A549 treated with RU486 at 1 μM for 4 hours (cell line): ENCODE results near the gene ITGAX. TPM values are rescaled to one million over a fixed set of nuclear protein-coding genes. Genes with fewer than 3 reads are reported as not detected.

Source experiments
- total RNA-seq: library from RNA; stranded (reverse); fragments of 200-300 nt; extraction: Qiagen RNA extraction; gene quantifications from 5 replicates; pipeline ENCODE4 v1.2.3, GENCODE V29; 2022; ENCODE audit warnings: low read depth

ITGAX gene
- 1.1 to 1.6 TPM (median 1.2 TPM) in 5 replicates for total RNA-seq

GRCh38 chr16:31354394-31355291 is at the start of gene ITGAX:
ITGAX (plus strand) TSS chr16:31355176; CDS start chr16:31355255, 79 bp downstream.

GRCh38 chr16:31393056-31393455 is 38.1 kb downstream of the ITGAX start, which contains the start of gene ITGAD:
ITGAD (plus strand) TSS chr16:31393335; CDS start chr16:31393361, 26 bp downstream.

DNA sequence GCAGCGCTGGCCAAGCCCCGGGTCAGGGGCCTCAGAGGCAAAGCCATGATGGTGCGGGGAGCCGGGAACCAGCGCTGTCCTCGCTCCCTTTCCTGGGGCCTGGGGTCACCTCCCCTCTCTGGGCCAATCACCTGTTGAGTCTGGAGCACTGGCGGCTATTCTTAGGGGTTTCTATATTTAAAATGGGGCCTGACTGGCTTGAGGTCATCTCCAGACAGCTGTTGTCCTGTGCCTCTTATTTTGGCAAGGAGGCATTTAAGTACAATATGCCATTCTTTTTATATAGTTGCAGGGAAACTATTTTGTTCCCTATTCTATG is 73.3 kb downstream of the ITGAX start, which contains the start of gene COX6A2:
TSS of gene COX6A2 (minus strand) at position 82 of the 319 bp plus-strand sequence. CDS start at position 47, 35 bp downstream.

Other genes starting within 250 kb of the ITGAX start
- gene BCKDK, start 246.8 kb upstream of the ITGAX start, total RNA-seq = 34.4 to 51.3 TPM (median 45.9 TPM) in 5 replicates
- gene KAT8, start 237.5 kb upstream of the ITGAX start, total RNA-seq = 33.3 to 40.2 TPM (median 36.9 TPM) in 5 replicates
- 0.26 to 0.91 TPM (median 0.28 TPM) in 5 replicates for gene PRSS8, start 219.4 kb upstream of the ITGAX start, total RNA-seq
- 0.29 to 1.2 TPM (median 0.65 TPM) in 5 replicates for gene PRSS36, start 205.1 kb upstream of the ITGAX start, total RNA-seq
- 501 to 589 TPM (median 572 TPM) in 5 replicates for gene FUS, start 175.0 kb upstream of the ITGAX start, total RNA-seq
- gene PYCARD, start 152.4 kb upstream of the ITGAX start, total RNA-seq = 27.9 to 44.1 TPM (median 37.7 TPM) in 5 replicates
- 0.02 to 0.14 TPM (median 0.05 TPM) in 5 replicates for gene TRIM72, start 141.1 kb upstream of the ITGAX start, total RNA-seq
- not detected in 5 replicates for gene PYDC1, start 138.0 kb upstream of the ITGAX start, total RNA-seq
- gene ITGAM, start 95.2 kb upstream of the ITGAX start, total RNA-seq = 1.9 to 2.9 TPM (median 2.1 TPM) in 5 replicates
- gene ITGAD, start 38.2 kb downstream of the ITGAX start, total RNA-seq = not detected in 5 replicates
- not detected in 5 replicates for gene COX6A2, start 73.2 kb downstream of the ITGAX start, total RNA-seq
- gene ZNF843, start 87.6 kb downstream of the ITGAX start, total RNA-seq = 0.06 to 0.15 TPM (median 0.08 TPM) in 4 of 5 replicates, not detected in the other
- gene ARMC5, start 104.3 kb downstream of the ITGAX start, total RNA-seq = 6.0 to 12.7 TPM (median 11.2 TPM) in 5 replicates
- 36.6 to 57.9 TPM (median 44.1 TPM) in 5 replicates for gene TGFB1I1, start 117.0 kb downstream of the ITGAX start, total RNA-seq
- gene SLC5A2, start 127.9 kb downstream of the ITGAX start, total RNA-seq = 0.13 to 0.29 TPM in 2 of 5 replicates, not detected in the others
- 37.6 to 55.0 TPM (median 50.6 TPM) in 5 replicates for gene RUSF1, start 153.2 kb downstream of the ITGAX start, total RNA-seq
- not detected in 5 replicates for gene AHSP, start 172.7 kb downstream of the ITGAX start, total RNA-seq